ENCODE measurements around the gene PDIA6. TPM values are rescaled to one million over a fixed set of nuclear protein-coding genes. Genes with fewer than 3 reads are reported as not detected.

PDIA6 gene
- total RNA-seq, 4 donors from 2014 or later: 81.3 to 138 (median 90.3) TPM

- peak overlapping the region; percentile 88 to 97 (median 95) for H3K27ac ChIP-seq
- H3K36me3 ChIP-seq: no peaks in the 10 kb centered on the region
- peak overlapping the region in 1 of 2 donors; percentile 27 for H3K4me3 ChIP-seq
- WGBS, 2 donors (ENCODE audit: low coverage in 1 of 2): 12 to 19% methylated on average over 5 to 11 of the region's 12 CpGs
- H3K27me3 ChIP-seq: peaks cover 14% of the 10 kb centered on the region
- TF ChIP-seq, protein P1, sequence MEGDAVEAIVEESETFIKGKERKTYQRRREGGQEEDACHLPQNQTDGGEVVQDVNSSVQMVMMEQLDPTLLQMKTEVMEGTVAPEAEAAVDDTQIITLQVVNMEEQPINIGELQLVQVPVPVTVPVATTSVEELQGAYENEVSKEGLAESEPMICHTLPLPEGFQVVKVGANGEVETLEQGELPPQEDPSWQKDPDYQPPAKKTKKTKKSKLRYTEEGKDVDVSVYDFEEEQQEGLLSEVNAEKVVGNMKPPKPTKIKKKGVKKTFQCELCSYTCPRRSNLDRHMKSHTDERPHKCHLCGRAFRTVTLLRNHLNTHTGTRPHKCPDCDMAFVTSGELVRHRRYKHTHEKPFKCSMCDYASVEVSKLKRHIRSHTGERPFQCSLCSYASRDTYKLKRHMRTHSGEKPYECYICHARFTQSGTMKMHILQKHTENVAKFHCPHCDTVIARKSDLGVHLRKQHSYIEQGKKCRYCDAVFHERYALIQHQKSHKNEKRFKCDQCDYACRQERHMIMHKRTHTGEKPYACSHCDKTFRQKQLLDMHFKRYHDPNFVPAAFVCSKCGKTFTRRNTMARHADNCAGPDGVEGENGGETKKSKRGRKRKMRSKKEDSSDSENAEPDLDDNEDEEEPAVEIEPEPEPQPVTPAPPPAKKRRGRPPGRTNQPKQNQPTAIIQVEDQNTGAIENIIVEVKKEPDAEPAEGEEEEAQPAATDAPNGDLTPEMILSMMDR (IDR thresholded peaks at IDR 0.05): no peak
- no peak for TF ChIP-seq POLR2A (IDR thresholded peaks at IDR 0.05)
- peak; percentile 27 for TF ChIP-seq POLR2AphosphoS5 (IDR thresholded peaks at IDR 0.05)
- peaks cover 0 to 28% (median 4%) of the 10 kb centered on the region in 3 donors for H3K4me1 ChIP-seq
- peak; percentile 82 for ATAC-seq
- H3K9me3 ChIP-seq: peaks cover 0 to 35% (median 0%) of the 10 kb centered on the region in 3 donors
Observed at GRCh38 chr2:10844097-10844496, 31.5 kb upstream of the PDIA6 start.

DNA sequence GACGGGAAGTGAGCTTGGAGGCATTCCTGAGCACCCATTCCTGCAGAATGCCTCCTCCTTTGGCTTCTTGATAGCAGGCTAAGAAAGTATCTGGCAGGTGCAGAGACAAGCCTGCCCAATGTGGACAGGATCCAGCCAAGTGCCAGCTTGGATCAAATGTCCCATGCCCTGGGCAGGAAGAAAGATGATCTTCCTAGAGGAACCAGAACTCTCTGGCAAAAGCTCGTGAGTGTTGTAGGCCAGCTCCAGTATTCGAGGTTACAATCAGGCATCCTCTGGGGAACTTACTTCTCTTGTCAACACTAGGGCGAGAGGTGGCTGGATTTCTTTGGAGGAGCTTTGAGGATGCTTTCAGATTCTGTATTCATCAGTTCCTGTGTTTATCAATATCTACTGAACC is 29.9 kb upstream of the PDIA6 start:
- H3K4me1 ChIP-seq: peaks cover 0 to 28% (median 2%) of the 10 kb centered on the region in 3 donors
- ATAC-seq: no peak
- no peak overlapping the region for H3K4me3 ChIP-seq
- 77 to 88% methylated on average over 3 of the region's 4 CpGs for WGBS, 2 donors (ENCODE audit: low coverage in 1 of 2)
- H3K27ac ChIP-seq: no peak overlapping the region
- peaks cover 0 to 35% (median 0%) of the 10 kb centered on the region in 3 donors for H3K9me3 ChIP-seq
- H3K36me3 ChIP-seq: no peaks in the 10 kb centered on the region
- no peak for TF ChIP-seq POLR2A (IDR thresholded peaks at IDR 0.05)
- peaks cover 14% of the 10 kb centered on the region for H3K27me3 ChIP-seq

GRCh38 chr2:10841547-10842219 is 29.1 kb upstream of the PDIA6 start:
- TF ChIP-seq POLR2A (IDR thresholded peaks at IDR 0.05) (no peak), POLR2AphosphoS5 (IDR thresholded peaks at IDR 0.05) (no peak), EP300 (IDR thresholded peaks at IDR 0.05) (no peak)
- TF ChIP-seq, protein P1 (IDR thresholded peaks at IDR 0.05): no peak
- H3K36me3 ChIP-seq: no peaks in the 10 kb centered on the region
- 49 to 74% methylated on average over 2 to 3 of the region's 3 CpGs for WGBS, 2 donors (ENCODE audit: low coverage in 1 of 2)

GRCh38 chr2:10839813-10840212 is 27.2 kb upstream of the PDIA6 start:
- 18 to 20% methylated on average over 1 to 5 of the region's 8 CpGs for WGBS, 2 donors (ENCODE audit: low coverage in 1 of 2)
- ATAC-seq: no peak
- H3K9me3 ChIP-seq: peaks cover 0 to 35% (median 0%) of the 10 kb centered on the region in 3 donors
- peaks cover 22% of the 10 kb centered on the region for H3K27me3 ChIP-seq
- no peak overlapping the region for H3K4me3 ChIP-seq
- no peak overlapping the region for H3K27ac ChIP-seq
- TF ChIP-seq, protein P1 (IDR thresholded peaks at IDR 0.05): no peak
- TF ChIP-seq POLR2AphosphoS5 (IDR thresholded peaks at IDR 0.05) (no peak), POLR2A (IDR thresholded peaks at IDR 0.05) (no peak), EP300 (IDR thresholded peaks at IDR 0.05) (no peak)
- H3K4me1 ChIP-seq: peaks cover 0 to 16% (median 6%) of the 10 kb centered on the region in 3 donors
- H3K36me3 ChIP-seq: no peaks in the 10 kb centered on the region

More at GRCh38 chr2:10841547-10842219, 29.1 kb upstream of the PDIA6 start:
- Histone ChIP-seq H3K27ac (no peak overlapping the region), H3K27me3 (peaks cover 14% of the 10 kb centered on the region), H3K4me1 (peaks cover 0 to 23% (median 0%) of the 10 kb centered on the region in 3 donors), H3K9me3 (peaks cover 0 to 35% (median 0%) of the 10 kb centered on the region in 3 donors), H3K4me3 (no peak overlapping the region)
- no peak for ATAC-seq

DNA sequence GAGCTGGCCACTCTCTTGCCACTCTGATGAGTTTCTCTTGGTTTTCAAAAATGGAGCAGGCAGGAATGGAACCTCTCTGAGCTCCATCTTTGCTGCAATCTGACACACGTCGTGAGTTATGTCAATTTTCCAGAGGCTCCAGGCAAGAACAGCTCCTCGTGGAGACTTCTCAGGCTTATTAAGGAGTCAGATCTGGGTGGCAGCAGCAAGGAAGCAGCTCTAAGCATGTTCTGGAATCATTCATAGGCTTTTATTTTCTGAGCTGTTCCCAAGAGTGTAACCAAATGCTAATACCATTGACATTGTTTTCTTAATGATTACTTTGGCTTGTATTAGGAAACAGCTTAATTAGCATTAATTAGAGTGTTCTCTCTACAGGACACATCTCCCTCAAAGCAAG is 26.1 kb upstream of the PDIA6 start:
- peaks cover 0 to 35% (median 0%) of the 10 kb centered on the region in 3 donors for H3K9me3 ChIP-seq
- no peaks in the 10 kb centered on the region for H3K36me3 ChIP-seq
- no peak overlapping the region for H3K4me3 ChIP-seq
- TF ChIP-seq EP300 (IDR thresholded peaks at IDR 0.05): no peak
- H3K27me3 ChIP-seq: peaks cover 23% of the 10 kb centered on the region
- 20% methylated on average over 1 of the region's 3 CpGs; no CpG with 5 or more reads in 1 of the 2 donors for WGBS, 2 donors (ENCODE audit: low coverage in 1 of 2)
- peaks cover 0 to 9% (median 6%) of the 10 kb centered on the region in 3 donors for H3K4me1 ChIP-seq
- no peak overlapping the region for H3K27ac ChIP-seq
- ATAC-seq: no peak
